Trophoblast cell (in vitro differentiated cells and primary cell): ENCODE measurements around the gene CPN2.

Experiments
- DNase-seq, 2 donors: peaks; one replicate each; pipeline ENCODE4 v3.0.0-alpha.2; 2016
- H2AFZ ChIP-seq: 2 replicates; pipeline ENCODE4 v1.6.1; 2013; ENCODE audit warnings: low read length, moderate library complexity, mild to moderate bottlenecking; ENCODE audit not compliant: insufficient read depth, poor library complexity
- H2AK5ac ChIP-seq: 2 replicates; pipeline ENCODE4 v1.6.1; 2013; ENCODE audit warnings: mild to moderate bottlenecking, low read length
- H2BK120ac ChIP-seq: 2 replicates; pipeline ENCODE4 v1.6.1; 2013; ENCODE audit warnings: low read length, mild to moderate bottlenecking, moderate library complexity; ENCODE audit not compliant: insufficient read depth, poor library complexity
- H2BK12ac ChIP-seq: 2 replicates; pipeline ENCODE4 v1.6.1; 2013; ENCODE audit warnings: mild to moderate bottlenecking, low read length, moderate library complexity
- H2BK5ac ChIP-seq: 2 replicates; pipeline ENCODE4 v1.6.1; 2013; ENCODE audit warnings: low read length, low read depth, moderate library complexity, mild to moderate bottlenecking; ENCODE audit not compliant: poor library complexity
- H3K14ac ChIP-seq: 2 replicates; pipeline ENCODE4 v1.6.1; 2013; ENCODE audit warnings: mild to moderate bottlenecking, low read length
- H3K18ac ChIP-seq: 2 replicates; pipeline ENCODE4 v1.6.1; 2013; ENCODE audit warnings: mild to moderate bottlenecking, low read length
- H3K23ac ChIP-seq: 2 replicates; pipeline ENCODE4 v1.6.1; 2013; ENCODE audit warnings: low read length
- H3K27ac ChIP-seq: 2 replicates; pipeline ENCODE4 v1.5.1; 2013; ENCODE audit warnings: low read depth, mild to moderate bottlenecking, inconsistent platforms, low read length, moderate library complexity
- H3K27me3 ChIP-seq: 2 replicates; pipeline ENCODE4 v1.6.1; 2013; ENCODE audit warnings: inconsistent platforms, mild to moderate bottlenecking, low read length, moderate library complexity; ENCODE audit not compliant: insufficient read depth
- H3K36me3 ChIP-seq, 2 experiments: 1 replicate in 1 of 2; 2 replicates in 1 of 2; pipeline ENCODE4 v1.6.1; 2013; ENCODE audit warnings: low read length in 2 of 2, mild to moderate bottlenecking in 2 of 2, moderate library complexity in 1 of 2; ENCODE audit not compliant: insufficient read depth in 2 of 2, control insufficient read depth in 1 of 2
- H3K4ac ChIP-seq: 2 replicates; pipeline ENCODE4 v1.6.1; 2013; ENCODE audit warnings: low read depth, mild to moderate bottlenecking, low read length, moderate library complexity
- H3K4me1 ChIP-seq, 2 experiments: 1 replicate in 1 of 2; 2 replicates in 1 of 2; pipeline ENCODE4 v1.6.1; 2013; ENCODE audit warnings: low read length in 2 of 2, mild to moderate bottlenecking in 2 of 2, moderate library complexity in 1 of 2; ENCODE audit not compliant: insufficient read depth in 2 of 2, control insufficient read depth in 1 of 2
- H3K4me2 ChIP-seq: 2 replicates; pipeline ENCODE4 v1.6.1; 2013; ENCODE audit warnings: inconsistent platforms, mild to moderate bottlenecking, low read length, moderate library complexity
- H3K4me3 ChIP-seq: 2 replicates; pipeline ENCODE4 v1.5.1; 2013; ENCODE audit warnings: mild to moderate bottlenecking, low read depth, low read length, inconsistent platforms
- H3K79me1 ChIP-seq: one replicate; pipeline ENCODE4 v1.6.1; 2013; ENCODE audit warnings: low read length
- H3K79me2 ChIP-seq: 2 replicates; pipeline ENCODE4 v1.6.1; 2013; ENCODE audit warnings: low read length, mild to moderate bottlenecking; ENCODE audit not compliant: control insufficient read depth, insufficient read depth, poor library complexity
- H3K9ac ChIP-seq: 2 replicates; pipeline ENCODE4 v1.6.1; 2013; ENCODE audit warnings: mild to moderate bottlenecking, low read length
- H3K9me3 ChIP-seq: 2 replicates; pipeline ENCODE4 v1.6.1; 2013; ENCODE audit warnings: low read depth, mild to moderate bottlenecking, control low read depth, inconsistent platforms, low read length; ENCODE audit not compliant: insufficient read depth
- H4K12ac ChIP-seq: 2 replicates; pipeline ENCODE4 v1.6.1; 2013; ENCODE audit warnings: low read depth, mild to moderate bottlenecking, low read length, moderate library complexity
- H4K8ac ChIP-seq: 2 replicates; pipeline ENCODE4 v1.6.1; 2013; ENCODE audit warnings: low read depth, mild to moderate bottlenecking, low read length, moderate library complexity
- H4K91ac ChIP-seq: one replicate; pipeline ENCODE4 v1.6.1; 2013; ENCODE audit warnings: low read depth, mild to moderate bottlenecking, low read length, moderate library complexity
- WGBS: extraction: QIAGEN DNeasy Blood & Tissue Kit; methylation state at CpG from one replicate; pipeline ENCODE4 v1.1.7; 2013; ENCODE audit warnings: missing lambda C conversion rate; ENCODE audit not compliant: insufficient read length, insufficient coverage; ENCODE audit errors: extremely low coverage; 5-methylcytosine and 5-hydroxymethylcytosine counted together

The CPN2 gene

DNA sequence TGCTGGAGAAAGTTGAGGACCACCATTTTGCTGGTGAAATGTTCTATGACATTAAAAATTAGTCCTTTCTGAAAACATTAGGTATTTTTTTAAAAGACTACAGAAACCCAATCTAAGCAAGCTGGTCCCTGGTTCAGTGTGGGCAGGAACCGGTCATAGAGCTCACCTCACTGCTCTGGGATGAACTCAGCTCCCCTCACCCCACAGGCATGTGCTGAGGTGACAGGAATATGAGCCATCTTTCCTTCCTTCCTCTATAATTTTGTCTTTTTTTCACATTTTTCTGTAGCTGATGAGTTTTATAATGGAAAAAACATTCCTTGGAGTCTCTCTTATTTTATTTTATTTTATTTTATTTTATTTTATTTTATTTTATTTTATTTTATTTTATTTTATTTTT lies 26.6 kb upstream of the CPN2 start:
- Histone ChIP-seq H3K4me2 (no peak overlapping the region), H3K4ac (no peak overlapping the region), H3K14ac (no peak overlapping the region), H3K4me3 (no peak overlapping the region), H4K91ac (no peak overlapping the region), H3K27me3 (no peaks in the 10 kb centered on the region), H4K8ac (no peak overlapping the region), H3K18ac (no peak overlapping the region), H3K9me3 (no peaks in the 10 kb centered on the region), H3K36me3 (no peaks in the 10 kb centered on the region), H3K79me2 (no peaks in the 10 kb centered on the region), H3K27ac (no peak overlapping the region), H3K9ac (no peak overlapping the region), H2AK5ac (no peak overlapping the region), H4K12ac (no peak overlapping the region), H2BK120ac (no peak overlapping the region), H2BK5ac (no peak overlapping the region), H3K23ac (no peak overlapping the region), H2BK12ac (no peak overlapping the region), H3K4me1 (peaks cover 0 to 2% of the 10 kb centered on the region in 2 experiments), H3K79me1 (no peaks in the 10 kb centered on the region), H2AFZ (no peak overlapping the region)
- DNase-seq, result no peak
- WGBS, result no CpG with 5 or more reads among the region's 1 CpG

- H3K4me1 ChIP-seq, result peaks cover 0 to 2% of the 10 kb centered on the region in 2 experiments
- no peak overlapping the region for H2BK5ac ChIP-seq
- H3K79me1 ChIP-seq, result no peaks in the 10 kb centered on the region
- H3K79me2 ChIP-seq, result no peaks in the 10 kb centered on the region
- H4K91ac ChIP-seq, result no peak overlapping the region
- no peak overlapping the region for H4K12ac ChIP-seq
- DNase-seq, result no peak
- H2BK120ac ChIP-seq, result peak overlapping the region; percentile 29
- no peak overlapping the region for H2BK12ac ChIP-seq
- H3K9me3 ChIP-seq, result no peaks in the 10 kb centered on the region
- no peak overlapping the region for H3K4ac ChIP-seq
- H3K4me2 ChIP-seq, result no peak overlapping the region
- no peak overlapping the region for H2AFZ ChIP-seq
- H3K27me3 ChIP-seq, result no peaks in the 10 kb centered on the region
- H3K23ac ChIP-seq, result no peak overlapping the region
- no CpG with 5 or more reads among the region's 10 CpGs for WGBS
- H4K8ac ChIP-seq, result no peak overlapping the region
- H3K36me3 ChIP-seq, result no peaks in the 10 kb centered on the region
- no peak overlapping the region for H3K18ac ChIP-seq
- H3K4me3 ChIP-seq, result no peak overlapping the region
- no peak overlapping the region for H3K14ac ChIP-seq
- no peak overlapping the region for H3K27ac ChIP-seq
- no peak overlapping the region for H3K9ac ChIP-seq
- no peak overlapping the region for H2AK5ac ChIP-seq
Observed at GRCh38 chr3:194376241-194376560, 25.1 kb upstream of the CPN2 start.

DNA sequence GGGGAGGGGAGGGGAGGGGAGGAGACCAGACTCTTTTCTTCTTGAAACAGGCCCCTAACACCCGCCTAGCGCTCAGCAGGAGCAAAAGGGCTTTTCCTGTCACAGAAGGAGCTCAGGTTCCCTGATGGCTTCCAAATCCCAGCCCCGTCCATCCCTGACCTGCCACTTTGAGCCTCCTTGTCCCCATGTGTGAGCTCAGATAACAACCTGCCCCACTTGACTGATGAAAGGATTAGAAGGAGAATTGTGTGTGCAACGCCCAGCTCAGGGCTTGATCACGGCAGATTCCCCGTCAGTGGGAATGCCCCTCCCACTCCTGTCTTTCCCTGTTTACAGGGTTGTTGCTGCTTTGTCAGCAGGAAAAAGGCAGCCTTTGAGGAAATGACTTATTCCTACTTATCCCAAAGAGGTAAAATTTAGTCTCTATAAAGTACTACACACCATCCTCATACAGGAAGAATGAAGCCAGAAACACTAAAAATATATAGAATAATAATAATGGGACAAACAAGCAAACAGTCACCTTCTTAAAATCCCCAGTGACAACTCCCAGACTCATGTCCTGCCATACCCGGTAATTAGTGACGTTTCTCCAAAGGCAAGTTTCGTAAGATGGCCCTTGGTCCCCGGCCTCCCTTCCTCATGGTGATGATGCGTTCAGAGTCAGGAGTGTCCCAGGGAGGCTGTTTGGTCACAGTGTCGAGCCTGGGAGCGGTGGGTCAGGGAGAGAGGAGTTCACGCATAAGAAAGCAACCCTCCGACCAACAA lies 24.5 kb upstream of the CPN2 start:
- Histone ChIP-seq H3K36me3 (no peaks in the 10 kb centered on the region), H3K4me3 (no peak overlapping the region), H4K12ac (no peak overlapping the region), H3K4ac (no peak overlapping the region), H3K27ac (no peak overlapping the region), H3K9me3 (no peaks in the 10 kb centered on the region), H3K14ac (no peak overlapping the region), H2AFZ (peak overlapping the region; percentile 52), H3K9ac (no peak overlapping the region), H3K79me1 (no peaks in the 10 kb centered on the region), H2AK5ac (no peak overlapping the region), H3K23ac (no peak overlapping the region), H2BK120ac (peak overlapping the region; percentile 29), H3K27me3 (no peaks in the 10 kb centered on the region), H2BK12ac (no peak overlapping the region), H3K4me1 (peaks cover 0 to 2% of the 10 kb centered on the region in 2 experiments), H2BK5ac (no peak overlapping the region), H4K91ac (no peak overlapping the region), H3K18ac (no peak overlapping the region), H3K79me2 (no peaks in the 10 kb centered on the region), H3K4me2 (no peak overlapping the region), H4K8ac (peak overlapping the region; percentile 35)
- WGBS, result no CpG with 5 or more reads among the region's 15 CpGs
- DNase-seq, result no peak

DNA sequence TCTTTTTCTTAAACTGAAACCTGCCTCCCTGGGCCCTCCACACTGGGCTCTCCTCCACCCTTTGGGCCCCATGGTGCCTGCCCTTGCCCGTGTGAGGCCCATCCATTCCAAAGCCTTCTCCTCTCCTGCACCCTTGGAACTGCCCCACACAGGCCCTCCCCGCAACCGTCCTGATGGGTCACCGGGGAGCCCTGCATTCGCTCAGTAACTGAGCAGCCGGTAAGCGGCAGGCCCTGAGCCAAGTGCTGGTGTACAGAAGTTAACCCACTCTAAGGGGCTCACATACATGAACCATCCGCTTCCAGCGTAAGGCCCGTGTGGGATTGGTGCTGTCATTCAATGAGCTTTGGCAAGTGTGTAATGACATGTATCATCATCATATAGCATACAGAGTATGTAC lies 23.8 kb upstream of the CPN2 start:
- Histone ChIP-seq H3K18ac (peak overlapping the region; percentile 14), H3K36me3 (no peaks in the 10 kb centered on the region), H2AFZ (no peak overlapping the region), H3K79me1 (no peaks in the 10 kb centered on the region), H3K4me2 (no peak overlapping the region), H3K27me3 (no peaks in the 10 kb centered on the region), H3K4ac (no peak overlapping the region), H3K27ac (no peak overlapping the region), H3K23ac (no peak overlapping the region), H2BK120ac (no peak overlapping the region), H4K12ac (no peak overlapping the region), H2BK12ac (no peak overlapping the region), H4K8ac (no peak overlapping the region), H2AK5ac (no peak overlapping the region), H4K91ac (no peak overlapping the region), H2BK5ac (no peak overlapping the region), H3K79me2 (no peaks in the 10 kb centered on the region), H3K4me1 (peaks cover 0 to 2% of the 10 kb centered on the region in 2 experiments), H3K9ac (no peak overlapping the region), H3K14ac (peak overlapping the region; percentile 11), H3K9me3 (no peaks in the 10 kb centered on the region), H3K4me3 (no peak overlapping the region)
- WGBS, result no CpG with 5 or more reads among the region's 10 CpGs
- no peak for DNase-seq
